Activated T-helper 1 cell treated with anti-CD3 and anti-CD28 coated beads, Interleukin-12 subunit alpha, Interleukin-12 subunit beta, Interleukin-2, Interleukin-4 antibody, amounts not matched to agents 30 ng/mL and 10 ng/mL and 1 ng/mL, durations not matched to agents 14 hours and 24 hours and 36 hours (primary cell): ENCODE measurements around the gene HCRTR1. TPM values are rescaled to one million over a fixed set of nuclear protein-coding genes. Genes with fewer than 3 reads are reported as not detected.

Experiments
- DNase-seq: peaks from one replicate; pipeline ENCODE4 v3.0.0; 2021; ENCODE audit warnings: low spot score
- H3K27ac Mint-ChIP-seq: one replicate; pipeline ENCODE4 v1.8.0; 2021; ENCODE audit warnings: mild to moderate bottlenecking, mixed read lengths
- H3K27me3 Mint-ChIP-seq: one replicate; pipeline ENCODE4 v1.8.0; 2022; ENCODE audit warnings: mild to moderate bottlenecking, moderate library complexity, mixed read lengths; ENCODE audit not compliant: insufficient read depth
- H3K36me3 Mint-ChIP-seq: one replicate; pipeline ENCODE4 v1.8.0; 2021; ENCODE audit warnings: low read depth, mixed read lengths
- H3K4me1 Mint-ChIP-seq: one replicate; pipeline ENCODE4 v1.8.0; 2021; ENCODE audit warnings: low read depth, mixed read lengths
- H3K4me3 Mint-ChIP-seq: one replicate; pipeline ENCODE4 v1.8.0; 2021; ENCODE audit warnings: mild to moderate bottlenecking, moderate library complexity, mixed read lengths
- H3K9me3 Mint-ChIP-seq: one replicate; pipeline ENCODE4 v1.8.0; 2021; ENCODE audit warnings: mixed read lengths
- intact Hi-C: fragments of 100-400 bp; cut with micrococcal nuclease; formaldehyde crosslinking; loops from one replicate; pipeline ENCODE4 v1.15.1; 2024
- total RNA-seq: library from RNA; stranded (reverse); gene quantifications from 2 replicates; pipeline ENCODE4 v1.2.3, GENCODE V29; 2022

HCRTR1 gene
- total RNA-seq, 1 donor from 2014 or later = not detected

GRCh38 chr1:31628931-31629556 is 11.6 kb downstream of the HCRTR1 start:
- H3K4me3 Mint-ChIP-seq = no peak overlapping the region
- no peaks in the 10 kb centered on the region for H3K27me3 Mint-ChIP-seq
- no peak for DNase-seq
- intact Hi-C loops = no loop called here
- no peak overlapping the region for H3K27ac Mint-ChIP-seq
- H3K9me3 Mint-ChIP-seq = no peaks in the 10 kb centered on the region
- no peaks in the 10 kb centered on the region for H3K4me1 Mint-ChIP-seq
- H3K36me3 Mint-ChIP-seq = peaks cover 34% of the 10 kb centered on the region

- no peaks in the 10 kb centered on the region for H3K27me3 Mint-ChIP-seq
- H3K4me3 Mint-ChIP-seq = no peak overlapping the region
- no peaks in the 10 kb centered on the region for H3K4me1 Mint-ChIP-seq
- DNase-seq = no peak
- intact Hi-C loops = no loop called here
- no peak overlapping the region for H3K27ac Mint-ChIP-seq
- no peaks in the 10 kb centered on the region for H3K9me3 Mint-ChIP-seq
- H3K36me3 Mint-ChIP-seq = peaks cover 40% of the 10 kb centered on the region
Measured at GRCh38 chr1:31632649-31633048, 15.2 kb downstream of the HCRTR1 start.

- Mint-ChIP-seq H3K27ac (no peak overlapping the region), H3K9me3 (no peaks in the 10 kb centered on the region), H3K4me1 (no peaks in the 10 kb centered on the region), H3K27me3 (no peaks in the 10 kb centered on the region), H3K36me3 (peaks cover 40% of the 10 kb centered on the region), H3K4me3 (no peak overlapping the region)
- intact Hi-C loops = no loop called here
- no peak for DNase-seq
Measured at GRCh38 chr1:31633117-31633516, 15.6 kb downstream of the HCRTR1 start.

- intact Hi-C loops = loop anchor here (5.0 kb wide), 1 partner anchor 76 kb away; no protein-coding TSS in a partner anchor
- DNase-seq = no peak
- H3K27me3 Mint-ChIP-seq = no peaks in the 10 kb centered on the region
- no peak overlapping the region for H3K27ac Mint-ChIP-seq
- no peaks in the 10 kb centered on the region for H3K9me3 Mint-ChIP-seq
- H3K36me3 Mint-ChIP-seq = peaks cover 12% of the 10 kb centered on the region
- no peaks in the 10 kb centered on the region for H3K4me1 Mint-ChIP-seq
- H3K4me3 Mint-ChIP-seq = no peak overlapping the region
Measured at GRCh38 chr1:31637915-31638673, 20.6 kb downstream of the HCRTR1 start.

GRCh38 chr1:31639543-31639942 is 22.1 kb downstream of the HCRTR1 start:
- Mint-ChIP-seq H3K27me3 (no peaks in the 10 kb centered on the region), H3K4me1 (peaks cover 9% of the 10 kb centered on the region), H3K27ac (no peak overlapping the region), H3K9me3 (no peaks in the 10 kb centered on the region), H3K36me3 (peaks cover 9% of the 10 kb centered on the region), H3K4me3 (no peak overlapping the region)
- no peak for DNase-seq
- intact Hi-C loops = loop anchor here (5.0 kb wide), 1 partner anchor 77 kb away; no protein-coding TSS in a partner anchor

- no peaks in the 10 kb centered on the region for H3K9me3 Mint-ChIP-seq
Measured at GRCh38 chr1:31640179-31640578, 22.7 kb downstream of the HCRTR1 start.

GRCh38 chr1:31640964-31641363 is 23.5 kb downstream of the HCRTR1 start:
- DNase-seq = no peak
- Mint-ChIP-seq H3K27me3 (no peaks in the 10 kb centered on the region), H3K4me3 (no peak overlapping the region), H3K27ac (no peak overlapping the region), H3K4me1 (peaks cover 17% of the 10 kb centered on the region), H3K9me3 (no peaks in the 10 kb centered on the region), H3K36me3 (peaks cover 5% of the 10 kb centered on the region)
- intact Hi-C loops = loop anchor here (10.0 kb wide), 3 partner anchors 294 to 886 kb away; partner anchors contain the start of genes LAPTM5, PTP4A2 and PUM1

More at GRCh38 chr1:31640179-31640578, 22.7 kb downstream of the HCRTR1 start:
- peaks cover 9% of the 10 kb centered on the region for H3K4me1 Mint-ChIP-seq
- H3K27me3 Mint-ChIP-seq = no peaks in the 10 kb centered on the region
- peaks cover 5% of the 10 kb centered on the region for H3K36me3 Mint-ChIP-seq
- no peak for DNase-seq
- no peak overlapping the region for H3K4me3 Mint-ChIP-seq
- intact Hi-C loops = loop anchor here (10.0 kb wide), 3 partner anchors 295 to 885 kb away; partner anchors contain the start of genes LAPTM5, PTP4A2 and PUM1
- H3K27ac Mint-ChIP-seq = no peak overlapping the region

GRCh38 chr1:31642366-31642765 is 24.9 kb downstream of the HCRTR1 start:
- Mint-ChIP-seq H3K4me3 (no peak overlapping the region), H3K27me3 (no peaks in the 10 kb centered on the region), H3K4me1 (peaks cover 21% of the 10 kb centered on the region), H3K27ac (no peak overlapping the region), H3K36me3 (peaks cover 11% of the 10 kb centered on the region), H3K9me3 (peaks cover 5% of the 10 kb centered on the region)
- no peak for DNase-seq
- intact Hi-C loops = loop anchor here (10.0 kb wide), 3 partner anchors 292 to 888 kb away; partner anchors contain the start of genes LAPTM5, PTP4A2 and PUM1

GRCh38 chr1:31642897-31643296 is 25.4 kb downstream of the HCRTR1 start:
- no peak for DNase-seq
- no peak overlapping the region for H3K27ac Mint-ChIP-seq
- H3K4me1 Mint-ChIP-seq = peaks cover 21% of the 10 kb centered on the region
- intact Hi-C loops = loop anchor here (10.0 kb wide), 3 partner anchors 292 to 888 kb away; partner anchors contain the start of genes LAPTM5, PTP4A2 and PUM1
- no peaks in the 10 kb centered on the region for H3K27me3 Mint-ChIP-seq
- peaks cover 11% of the 10 kb centered on the region for H3K36me3 Mint-ChIP-seq
- no peak overlapping the region for H3K4me3 Mint-ChIP-seq
- peaks cover 5% of the 10 kb centered on the region for H3K9me3 Mint-ChIP-seq

GRCh38 chr1:31643976-31644559 is 26.6 kb downstream of the HCRTR1 start:
- intact Hi-C loops = loop anchor here (1.0 to 10.0 kb wide), 8 partner anchors 291 to 889 kb away; partner anchors contain the start of genes BSDC1, KPNA6, LAPTM5 and PTP4A2
- Mint-ChIP-seq H3K4me1 (peaks cover 21% of the 10 kb centered on the region), H3K27ac (peak overlapping the region; percentile 100), H3K36me3 (peaks cover 9% of the 10 kb centered on the region), H3K27me3 (no peaks in the 10 kb centered on the region), H3K9me3 (peaks cover 5% of the 10 kb centered on the region), H3K4me3 (peak overlapping the region; percentile 96)
- DNase-seq = no peak

- DNase-seq = peak; percentile 98
- intact Hi-C loops = loop anchor here (1.0 to 10.0 kb wide), 9 partner anchors 144 to 890 kb away; partner anchors contain the start of genes BSDC1, KPNA6, LAPTM5 and PTP4A2
- Mint-ChIP-seq H3K27ac (peak within 1 kb of the TSS; percentile 100), H3K9me3 (peaks cover 5% of the 10 kb centered on the region), H3K36me3 (peaks cover 9% of the 10 kb centered on the region), H3K27me3 (peaks cover 2% of the 10 kb centered on the region), H3K4me1 (peaks cover 21% of the 10 kb centered on the region), H3K4me3 (peak within 1 kb of the TSS; percentile 96)
Measured at GRCh38 chr1:31644560-31645273, 27.2 kb downstream of the HCRTR1 start, which contains the start of gene PEF1. PEF1 (minus strand) TSS chr1:31644876; CDS start chr1:31644864, 12 bp downstream.

- Mint-ChIP-seq H3K4me1 (peaks cover 21% of the 10 kb centered on the region), H3K36me3 (peaks cover 9% of the 10 kb centered on the region), H3K4me3 (peak overlapping the region; percentile 96), H3K27ac (peak overlapping the region; percentile 100), H3K27me3 (peaks cover 7% of the 10 kb centered on the region), H3K9me3 (peaks cover 5% of the 10 kb centered on the region)
- no peak for DNase-seq
- intact Hi-C loops = loop anchor here (1.0 to 10.0 kb wide), 6 partner anchors 143 to 890 kb away; partner anchors contain the start of genes BSDC1, KPNA6, LAPTM5 and PTP4A2
Measured at GRCh38 chr1:31645274-31645568, 27.7 kb downstream of the HCRTR1 start.
